ENCODE measurements around the gene NME7.

NME7 gene

DNA sequence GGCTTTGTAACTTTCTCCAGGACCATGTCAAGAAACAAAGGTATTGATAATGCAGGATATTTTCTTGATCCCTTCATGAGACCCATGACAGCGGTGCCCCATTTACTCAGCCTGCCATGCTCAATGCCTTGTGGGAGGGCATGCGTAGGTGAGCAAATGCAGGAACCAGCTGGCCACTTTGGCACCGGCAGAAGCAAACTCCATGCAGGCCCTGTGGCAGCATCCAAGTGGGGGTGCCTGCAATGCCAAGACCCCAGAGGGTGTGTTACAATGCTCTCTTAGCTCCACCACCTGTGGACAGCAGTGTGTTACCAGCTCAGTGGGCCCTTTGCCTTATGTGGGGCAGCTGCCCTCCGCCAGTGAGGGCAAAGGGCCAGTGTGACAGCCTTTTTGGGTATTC lies 153.0 kb downstream of the NME7 start:
- H3K36me3 ChIP-seq (replicated peaks; ENCODE audit: low read depth, low read length): no peaks in the 10 kb centered on the region
- no peak overlapping the region for H2AFZ ChIP-seq (ENCODE audit: low read depth, low read length)
- no peak overlapping the region for H3K9ac ChIP-seq (ENCODE audit: low read length)
- no peaks in the 10 kb centered on the region for H3K27me3 ChIP-seq (ENCODE audit: low read depth, low read length)
- no peak overlapping the region for H3K27ac ChIP-seq (ENCODE audit: low read length)
- no peaks in the 10 kb centered on the region for H3K9me3 ChIP-seq (ENCODE audit: insufficient read depth, low read length)
- no peaks in the 10 kb centered on the region for H4K20me1 ChIP-seq (ENCODE audit: insufficient read depth, low read length)
- TF ChIP-seq EZH2phosphoT487 (IDR thresholded peaks at IDR 0.05; ENCODE audit: low read depth): no peak
- TF ChIP-seq, protein P1, sequence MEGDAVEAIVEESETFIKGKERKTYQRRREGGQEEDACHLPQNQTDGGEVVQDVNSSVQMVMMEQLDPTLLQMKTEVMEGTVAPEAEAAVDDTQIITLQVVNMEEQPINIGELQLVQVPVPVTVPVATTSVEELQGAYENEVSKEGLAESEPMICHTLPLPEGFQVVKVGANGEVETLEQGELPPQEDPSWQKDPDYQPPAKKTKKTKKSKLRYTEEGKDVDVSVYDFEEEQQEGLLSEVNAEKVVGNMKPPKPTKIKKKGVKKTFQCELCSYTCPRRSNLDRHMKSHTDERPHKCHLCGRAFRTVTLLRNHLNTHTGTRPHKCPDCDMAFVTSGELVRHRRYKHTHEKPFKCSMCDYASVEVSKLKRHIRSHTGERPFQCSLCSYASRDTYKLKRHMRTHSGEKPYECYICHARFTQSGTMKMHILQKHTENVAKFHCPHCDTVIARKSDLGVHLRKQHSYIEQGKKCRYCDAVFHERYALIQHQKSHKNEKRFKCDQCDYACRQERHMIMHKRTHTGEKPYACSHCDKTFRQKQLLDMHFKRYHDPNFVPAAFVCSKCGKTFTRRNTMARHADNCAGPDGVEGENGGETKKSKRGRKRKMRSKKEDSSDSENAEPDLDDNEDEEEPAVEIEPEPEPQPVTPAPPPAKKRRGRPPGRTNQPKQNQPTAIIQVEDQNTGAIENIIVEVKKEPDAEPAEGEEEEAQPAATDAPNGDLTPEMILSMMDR (IDR thresholded peaks at IDR 0.05; ENCODE audit: low read depth, low read length): no peak
- H3K4me1 ChIP-seq (ENCODE audit: low read length): peaks cover 7% of the 10 kb centered on the region; the same call in 1 of the 2 replicates
- no peak overlapping the region for H3K4me2 ChIP-seq (ENCODE audit: low read length)
- no peak overlapping the region for H3K4me3 ChIP-seq (ENCODE audit: low read length)
- H3K79me2 ChIP-seq (ENCODE audit: low read length): no peaks in the 10 kb centered on the region

- H3K4me1 ChIP-seq (ENCODE audit: low read length): no peaks in the 10 kb centered on the region
- no peaks in the 10 kb centered on the region for H4K20me1 ChIP-seq (ENCODE audit: insufficient read depth, low read length)
- H2AFZ ChIP-seq (ENCODE audit: low read depth, low read length): no peak overlapping the region
- H3K27ac ChIP-seq (ENCODE audit: low read length): no peak overlapping the region
- H3K36me3 ChIP-seq (replicated peaks; ENCODE audit: low read depth, low read length): no peaks in the 10 kb centered on the region
- H3K4me3 ChIP-seq (ENCODE audit: low read length): no peak overlapping the region
- no peak overlapping the region for H3K9ac ChIP-seq (ENCODE audit: low read length)
- no peaks in the 10 kb centered on the region for H3K79me2 ChIP-seq (ENCODE audit: low read length)
- no peak for TF ChIP-seq EZH2phosphoT487 (IDR thresholded peaks at IDR 0.05; ENCODE audit: low read depth)
- TF ChIP-seq, protein P1 (IDR thresholded peaks at IDR 0.05; ENCODE audit: low read depth, low read length): no peak
- no peak overlapping the region for H3K4me2 ChIP-seq (ENCODE audit: low read length)
- H3K9me3 ChIP-seq (ENCODE audit: insufficient read depth, low read length): no peaks in the 10 kb centered on the region
- no peaks in the 10 kb centered on the region for H3K27me3 ChIP-seq (ENCODE audit: low read depth, low read length)
Measured at GRCh38 chr1:169212088-169212487, 155.5 kb downstream of the NME7 start.

GRCh38 chr1:169207797-169208520 lies 159.6 kb downstream of the NME7 start:
- no peak overlapping the region for H3K9ac ChIP-seq (ENCODE audit: low read length)
- no peak overlapping the region for H3K27ac ChIP-seq (ENCODE audit: low read length)
- no peaks in the 10 kb centered on the region for H4K20me1 ChIP-seq (ENCODE audit: insufficient read depth, low read length)
- no peaks in the 10 kb centered on the region for H3K36me3 ChIP-seq (replicated peaks; ENCODE audit: low read depth, low read length)
- no peak overlapping the region for H3K4me3 ChIP-seq (ENCODE audit: low read length)
- no peaks in the 10 kb centered on the region for H3K79me2 ChIP-seq (ENCODE audit: low read length)
- H2AFZ ChIP-seq (ENCODE audit: low read depth, low read length): no peak overlapping the region
- no peak overlapping the region for H3K4me2 ChIP-seq (ENCODE audit: low read length)
- H3K27me3 ChIP-seq (ENCODE audit: low read depth, low read length): no peaks in the 10 kb centered on the region
- H3K9me3 ChIP-seq (ENCODE audit: insufficient read depth, low read length): no peaks in the 10 kb centered on the region
- H3K4me1 ChIP-seq (ENCODE audit: low read length): no peaks in the 10 kb centered on the region
- TF ChIP-seq, protein P1 (IDR thresholded peaks at IDR 0.05; ENCODE audit: low read depth, low read length): no peak
- TF ChIP-seq EZH2phosphoT487 (IDR thresholded peaks at IDR 0.05; ENCODE audit: low read depth): no peak

GRCh38 chr1:169204157-169204556 lies 163.4 kb downstream of the NME7 start:
- Histone ChIP-seq H3K4me1 (ENCODE audit: low read length) (no peaks in the 10 kb centered on the region), H3K4me2 (ENCODE audit: low read length) (no peak overlapping the region), H2AFZ (ENCODE audit: low read depth, low read length) (no peak overlapping the region), H3K36me3 (replicated peaks; ENCODE audit: low read depth, low read length) (no peaks in the 10 kb centered on the region), H3K27me3 (ENCODE audit: low read depth, low read length) (no peaks in the 10 kb centered on the region), H3K79me2 (ENCODE audit: low read length) (no peaks in the 10 kb centered on the region), H3K9me3 (ENCODE audit: insufficient read depth, low read length) (no peaks in the 10 kb centered on the region), H3K9ac (ENCODE audit: low read length) (no peak overlapping the region), H3K27ac (ENCODE audit: low read length) (no peak overlapping the region), H3K4me3 (ENCODE audit: low read length) (no peak overlapping the region), H4K20me1 (ENCODE audit: insufficient read depth, low read length) (no peaks in the 10 kb centered on the region)
- TF ChIP-seq, protein P1 (IDR thresholded peaks at IDR 0.05; ENCODE audit: low read depth, low read length): no peak
- TF ChIP-seq EZH2phosphoT487 (IDR thresholded peaks at IDR 0.05; ENCODE audit: low read depth): no peak

Data from OCI-LY3 (cell line).